GM18507 (cell line): ENCODE results near the gene TBC1D8.

Experiments used
- DNase-seq: peaks from one replicate; pipeline ENCODE4 v3.0.0; 2011; ENCODE audit warnings: low read depth; ENCODE audit not compliant: insufficient read length; ENCODE audit errors: extremely low spot score
- FAIRE-seq: peaks from 2 replicates; lab custom pipeline; 2011; peaks lifted over from hg19 to GRCh38; lab: Jason Lieb, UNC

The TBC1D8 gene

GRCh38 chr2:101011152-101011551, 140.0 kb downstream of the TBC1D8 start:
- FAIRE-seq: no peak
- DNase-seq: no peak

GRCh38 chr2:101007415-101008345, 143.5 kb downstream of the TBC1D8 start:
- DNase-seq: no peak
- no peak for FAIRE-seq

- no peak for DNase-seq
- no peak for FAIRE-seq
These were observed 145.0 kb downstream of the TBC1D8 start for GRCh38 chr2:101006065-101006715.

- FAIRE-seq (no peak), DNase-seq (no peak)
These were observed 146.4 kb downstream of the TBC1D8 start for GRCh38 chr2:101004620-101005325.

GRCh38 chr2:101003278-101003775, 147.9 kb downstream of the TBC1D8 start:
- DNase-seq (no peak), FAIRE-seq (no peak)

- FAIRE-seq (no peak), DNase-seq (no peak)
These were observed 148.5 kb downstream of the TBC1D8 start for GRCh38 chr2:101002562-101003277.

- peak; percentile 99 for DNase-seq
- FAIRE-seq: peak; percentile 90
These were observed 149.3 kb downstream of the TBC1D8 start, which contains the start of gene RPL31 for GRCh38 chr2:101001691-101002561. TSS of gene RPL31 (plus strand) at chr2:101002289. CDS start at chr2:101002702, 413 bp downstream.

- no peak for FAIRE-seq
These were observed 151.2 kb downstream of the TBC1D8 start for GRCh38 chr2:100999995-101000394.

GRCh38 chr2:100998235-100998573, 153.0 kb downstream of the TBC1D8 start:
- DNase-seq (no peak), FAIRE-seq (no peak)

More at GRCh38 chr2:100999995-101000394, 151.2 kb downstream of the TBC1D8 start:
- no peak for DNase-seq

- DNase-seq: no peak
- FAIRE-seq: no peak
These were observed 153.5 kb downstream of the TBC1D8 start for GRCh38 chr2:100997509-100998234.

- no peak for FAIRE-seq
These were observed 155.7 kb downstream of the TBC1D8 start for GRCh38 chr2:100995309-100996075.

GRCh38 chr2:100993294-100993693, 157.9 kb downstream of the TBC1D8 start:
- FAIRE-seq (no peak), DNase-seq (no peak)

More at GRCh38 chr2:100995309-100996075, 155.7 kb downstream of the TBC1D8 start:
- DNase-seq: no peak

- no peak for DNase-seq
- FAIRE-seq: no peak
These were observed 158.9 kb downstream of the TBC1D8 start for GRCh38 chr2:100992262-100992661.

- no peak for FAIRE-seq
- DNase-seq: no peak
These were observed 159.8 kb downstream of the TBC1D8 start for GRCh38 chr2:100991404-100991773.

GRCh38 chr2:100990650-100991403, 160.4 kb downstream of the TBC1D8 start:
- DNase-seq: no peak
- FAIRE-seq: no peak

- DNase-seq: no peak
- no peak for FAIRE-seq
These were observed 161.0 kb downstream of the TBC1D8 start for GRCh38 chr2:100990166-100990565.
